Neural cell (in vitro differentiated cells): Measurements from ENCODE around the gene ANKEF1.

Source experiments
- CTCF ChIP-seq: fragments of 450-650 bp; IDR thresholded peaks from 2 replicates; pipeline ENCODE4 v1.5.1; 2014; ENCODE audit warnings: antibody characterized with exemption, mild to moderate bottlenecking, moderate library complexity; ENCODE audit not compliant: poor library complexity, severe bottlenecking
- EP300 ChIP-seq: fragments of 450-650 bp; conservative IDR thresholded peaks from 2 replicates; pipeline ENCODE4 v1.6.1; 2014; ENCODE audit warnings: antibody characterized with exemption, mild to moderate bottlenecking, moderate library complexity; ENCODE audit not compliant: poor library complexity, severe bottlenecking
- EZH2 ChIP-seq: fragments of 200-600, 300-800 bp; shearing (Covaris generic), sonication (generic); IDR thresholded peaks from 2 replicates; pipeline ENCODE4 v1.6.1; 2014; ENCODE audit warnings: antibody characterized with exemption, low read length, borderline replicate concordance, mild to moderate bottlenecking; ENCODE audit not compliant: insufficient read depth, poor library complexity, severe bottlenecking
- POLR2AphosphoS5 ChIP-seq: IDR thresholded peaks from 2 replicates; pipeline ENCODE4 v1.6.1; 2012
- RAD21 ChIP-seq: fragments of 450-650 bp; conservative IDR thresholded peaks from 2 replicates; pipeline ENCODE4 v1.6.1; 2014; ENCODE audit warnings: antibody characterized with exemption, mild to moderate bottlenecking, moderate library complexity
- SMC3 ChIP-seq: fragments of 450-650 bp; conservative IDR thresholded peaks from 2 replicates; pipeline ENCODE4 v1.6.1; 2014; ENCODE audit warnings: antibody characterized with exemption, mild to moderate bottlenecking, moderate library complexity; ENCODE audit not compliant: poor library complexity
- TAF1 ChIP-seq: IDR thresholded peaks from 2 replicates; pipeline ENCODE4 v1.6.1; 2012; ENCODE audit warnings: low read depth

- TF ChIP-seq CTCF, result no peak
- TF ChIP-seq RAD21, result no peak
- TF ChIP-seq SMC3, result no peak
- no peak for TF ChIP-seq EZH2
- TF ChIP-seq TAF1, result no peak
- TF ChIP-seq EP300, result no peak
- TF ChIP-seq POLR2AphosphoS5, result no peak
Measured at GRCh38 chr20:10075606-10076005, 40.8 kb downstream of the ANKEF1 start.
